ENCODE data around the gene OSBPL7. TPM values are rescaled to one million over a fixed set of nuclear protein-coding genes. Genes with fewer than 3 reads are reported as not detected.

The OSBPL7 gene
- total and polyA plus RNA-seq, 2 of the 4 experiments (the other 2 are of a cell fraction), result 5.2 to 14.5 TPM

DNA sequence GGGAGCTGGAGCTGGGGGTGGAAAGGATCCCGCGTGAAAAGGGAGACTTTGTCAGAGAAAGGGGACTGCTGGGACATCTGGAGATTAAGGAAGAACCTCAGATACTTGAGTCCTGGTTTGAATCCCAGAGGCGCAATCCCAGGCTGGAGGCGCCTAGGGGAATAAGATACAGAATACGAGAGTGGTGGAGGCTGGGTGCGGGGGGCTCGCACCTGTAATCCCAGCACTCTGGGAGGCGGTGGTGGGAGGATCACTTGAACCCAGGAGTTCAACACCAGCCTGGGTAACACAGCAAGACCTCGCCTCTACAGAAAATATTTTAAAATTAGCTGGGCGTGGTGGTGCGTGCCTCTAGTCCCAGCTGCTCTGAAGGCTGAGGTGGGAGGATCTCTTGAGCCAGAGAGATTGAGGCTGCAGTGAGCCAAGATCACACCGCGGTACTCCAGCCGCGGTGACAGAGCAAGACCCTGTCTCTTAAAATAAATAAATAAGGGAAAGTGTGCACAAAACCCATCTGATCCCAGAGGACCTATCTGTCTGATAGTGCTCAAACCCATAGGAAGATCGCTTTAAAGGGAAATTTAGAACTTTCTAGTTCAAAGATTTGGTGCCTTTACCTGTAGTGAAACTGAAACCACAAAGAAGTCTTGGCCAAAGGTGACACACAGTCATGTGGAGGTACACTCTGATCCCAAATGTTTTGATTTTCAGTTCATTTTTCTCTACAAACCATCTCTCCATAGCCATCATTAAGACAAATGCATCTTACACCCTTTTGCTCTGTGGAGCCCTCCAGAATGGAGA lies 20.1 kb upstream of the OSBPL7 start:
- H3K4me1 ChIP-seq (ENCODE audit: control insufficient read depth, insufficient read depth, low read length), result peaks cover 8% of the 10 kb centered on the region
- H4K20me1 ChIP-seq (ENCODE audit: insufficient read depth, low read length), result no peaks in the 10 kb centered on the region
- H3K36me3 ChIP-seq (ENCODE audit: control insufficient read depth, insufficient read depth, low read length), result peaks cover 4% of the 10 kb centered on the region; the same call in 1 of the 2 replicates
- H2AK5ac ChIP-seq (ENCODE audit: low read depth, low read length), result no peak overlapping the region
- 17% methylated on average over 3 of the region's 16 CpGs; no CpG with 5 or more reads in 1 of the 2 experiments for WGBS, 2 experiments (ENCODE audit: extremely low coverage in 2 of 2, insufficient read length in 1 of 2)
- DNase-seq, result no peak
- peak overlapping the region; percentile 31 for H4K5ac ChIP-seq (ENCODE audit: low read depth, low read length)
- H2AFZ ChIP-seq (replicated peaks; ENCODE audit: low read length, poor library complexity), result peak overlapping the region; percentile 98
- ChIA-PET POLR2A (ENCODE audit: unreplicated experiment) (no interaction called here), CTCF (interaction anchor here (0.6 to 4.4 kb wide), 7 partner anchors 18 to 105 kb away, joined by 3 to 47 read pairs (median 4); partner anchors contain the start of gene SP2)
- H3K56ac ChIP-seq (ENCODE audit: extremely low read depth, insufficient read depth, low read length), result no peak overlapping the region
- H3K9me3 ChIP-seq (ENCODE audit: control insufficient read depth, insufficient read depth, low read length), result no peaks in the 10 kb centered on the region
- no peak overlapping the region for H3K27ac ChIP-seq (ENCODE audit: insufficient read depth, low read length)
- peak overlapping the region; percentile 54; the same call in 1 of the 2 replicates for H4K91ac ChIP-seq (ENCODE audit: insufficient read depth, low read depth, low read length)
- H3K4me3 ChIP-seq (ENCODE audit: insufficient read depth, low read depth, low read length), result 0 out of 2 replicates have a peak overlapping the region, but pooled peaks have one; percentile 57
- ATAC-seq (ENCODE audit: low read depth), result no peak
- peak overlapping the region; percentile 69 for H3K4ac ChIP-seq (ENCODE audit: low read depth, low read length)
- intact Hi-C loops (cut with micrococcal nuclease), result loop anchor here (1.0 to 5.0 kb wide), 3 partner anchors 49 to 177 kb away; no protein-coding TSS in a partner anchor
- in situ Hi-C loops (cut with MboI; ENCODE audit: low sequenced_read_pairs), result loop anchor here (5.0 kb wide), 2 partner anchors 51 to 176 kb away; no protein-coding TSS in a partner anchor
- H3K14ac ChIP-seq (replicated peaks; ENCODE audit: low read depth, low read length), result 0 out of 2 replicates have a peak overlapping the region, but pooled peaks have one; percentile 60
- H3K9me1 ChIP-seq (ENCODE audit: insufficient read depth, low read length), result peaks cover 4% of the 10 kb centered on the region; the same call in 1 of the 2 replicates
- H2AK9ac ChIP-seq (replicated peaks; ENCODE audit: low read depth, low read length, poor library complexity), result no peak overlapping the region
- H2BK120ac ChIP-seq (ENCODE audit: low read depth, low read length), result peak overlapping the region; percentile 43; the same call in 1 of the 2 replicates
- peaks cover 18% of the 10 kb centered on the region for H3K27me3 ChIP-seq (ENCODE audit: control insufficient read depth, insufficient read depth, low read length)
- no peak overlapping the region for H3K9ac ChIP-seq (ENCODE audit: low read depth, low read length)
- no peak overlapping the region for H2BK15ac ChIP-seq (ENCODE audit: low read depth, low read length)
- H3K4me2 ChIP-seq (ENCODE audit: low read depth, low read length), result peak overlapping the region; percentile 22; the same call in 1 of the 2 replicates
- no peak overlapping the region for H2BK5ac ChIP-seq (ENCODE audit: low read depth, low read length, poor library complexity, severe bottlenecking)
- no peak overlapping the region for H3K23ac ChIP-seq (ENCODE audit: low read depth, low read length)
- BruUV-seq (replicated peaks), result no TSS peak
- no peak overlapping the region for H3K18ac ChIP-seq (ENCODE audit: low read depth, low read length)
- H3K79me1 ChIP-seq (ENCODE audit: low read depth in 1 of 2, low read length in 2 of 2), result peaks cover 8 to 22% of the 10 kb centered on the region in 2 experiments; a peak in 3 of 4 replicates
- dilution Hi-C loops (cut with HindIII; ENCODE audit: low sequenced_read_pairs, unreplicated experiment), result no loop called here
- peak overlapping the region; percentile 51; the same call in 1 of the 2 replicates for H2BK20ac ChIP-seq (ENCODE audit: low read depth, low read length)
- H4K8ac ChIP-seq (ENCODE audit: low read depth in 2 of 2, low read length in 2 of 2), result peak overlapping the region; percentile 61 to 94; a peak in 3 of 4 replicates
- TF ChIP-seq FOS (IDR thresholded peaks at IDR 0.05; ENCODE audit: low read depth, low read length) (no peak), MXI1 (IDR thresholded peaks at IDR 0.05; ENCODE audit: borderline replicate concordance, low read depth, low read length) (no peak), RAD21 (IDR thresholded peaks at IDR 0.05; ENCODE audit: low read length) (no peak), RCOR1 (IDR thresholded peaks at IDR 0.05; ENCODE audit: insufficient replicate concordance, low read length) (no peak), CHD1 (IDR thresholded peaks at IDR 0.05; ENCODE audit: low read depth, low read length) (no peak), POLR2A (IDR thresholded peaks at IDR 0.05; ENCODE audit: low read depth, low read length) (no peak), RFX5 (IDR thresholded peaks at IDR 0.05; ENCODE audit: low read depth, low read length) (no peak), CEBPB (IDR thresholded peaks at IDR 0.05; ENCODE audit: low read depth, low read length) (no peak), NFE2L2 (IDR thresholded peaks at IDR 0.05; ENCODE audit: low read depth, low read length) (no peak), MAZ (IDR thresholded peaks at IDR 0.05; ENCODE audit: borderline replicate concordance, low read depth, low read length) (no peak), SMC3 (IDR thresholded peaks at IDR 0.05; ENCODE audit: low read depth, low read length) (no peak)
- TF ChIP-seq, protein P1, sequence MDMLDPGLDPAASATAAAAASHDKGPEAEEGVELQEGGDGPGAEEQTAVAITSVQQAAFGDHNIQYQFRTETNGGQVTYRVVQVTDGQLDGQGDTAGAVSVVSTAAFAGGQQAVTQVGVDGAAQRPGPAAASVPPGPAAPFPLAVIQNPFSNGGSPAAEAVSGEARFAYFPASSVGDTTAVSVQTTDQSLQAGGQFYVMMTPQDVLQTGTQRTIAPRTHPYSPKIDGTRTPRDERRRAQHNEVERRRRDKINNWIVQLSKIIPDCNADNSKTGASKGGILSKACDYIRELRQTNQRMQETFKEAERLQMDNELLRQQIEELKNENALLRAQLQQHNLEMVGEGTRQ (IDR thresholded peaks at IDR 0.05; ENCODE audit: low read depth, low read length), result no peak
- TF ChIP-seq, protein P2, sequence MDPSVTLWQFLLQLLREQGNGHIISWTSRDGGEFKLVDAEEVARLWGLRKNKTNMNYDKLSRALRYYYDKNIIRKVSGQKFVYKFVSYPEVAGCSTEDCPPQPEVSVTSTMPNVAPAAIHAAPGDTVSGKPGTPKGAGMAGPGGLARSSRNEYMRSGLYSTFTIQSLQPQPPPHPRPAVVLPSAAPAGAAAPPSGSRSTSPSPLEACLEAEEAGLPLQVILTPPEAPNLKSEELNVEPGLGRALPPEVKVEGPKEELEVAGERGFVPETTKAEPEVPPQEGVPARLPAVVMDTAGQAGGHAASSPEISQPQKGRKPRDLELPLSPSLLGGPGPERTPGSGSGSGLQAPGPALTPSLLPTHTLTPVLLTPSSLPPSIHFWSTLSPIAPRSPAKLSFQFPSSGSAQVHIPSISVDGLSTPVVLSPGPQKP (IDR thresholded peaks at IDR 0.05; ENCODE audit: borderline replicate concordance, low read depth, low read length), result no peak

Measured in IMR-90 (cell line).